ENCODE data around the gene ERBB4. TPM values are rescaled to one million over a fixed set of nuclear protein-coding genes. Genes with fewer than 3 reads are reported as not detected.

ERBB4 gene
- total and polyA plus RNA-seq, 2 of the 8 experiments (the other 6 are each of a cell fraction or from before 2014, with no cell fraction given): 0.34 to 1.3 TPM

DNA sequence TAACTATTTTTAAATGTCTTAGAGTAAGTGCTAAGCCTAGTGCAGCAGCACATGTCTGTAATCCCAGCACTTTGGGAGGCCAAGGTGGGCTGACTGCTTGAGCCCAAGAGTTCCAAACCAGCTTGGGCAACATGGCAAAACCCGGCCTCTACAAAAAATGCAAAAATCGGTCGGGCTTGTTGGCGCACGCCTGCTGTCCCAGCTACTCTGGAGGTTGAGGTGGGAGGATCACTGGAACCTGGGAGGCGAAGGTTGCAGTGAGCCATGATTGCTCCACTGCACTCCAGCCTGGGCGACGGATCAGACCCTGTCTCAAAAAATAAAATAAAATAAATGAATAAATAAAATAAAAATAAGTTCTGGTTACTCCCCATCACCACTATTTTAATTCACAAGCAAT is 783.4 kb downstream of the ERBB4 start (continued):
- TF ChIP-seq, protein P1, sequence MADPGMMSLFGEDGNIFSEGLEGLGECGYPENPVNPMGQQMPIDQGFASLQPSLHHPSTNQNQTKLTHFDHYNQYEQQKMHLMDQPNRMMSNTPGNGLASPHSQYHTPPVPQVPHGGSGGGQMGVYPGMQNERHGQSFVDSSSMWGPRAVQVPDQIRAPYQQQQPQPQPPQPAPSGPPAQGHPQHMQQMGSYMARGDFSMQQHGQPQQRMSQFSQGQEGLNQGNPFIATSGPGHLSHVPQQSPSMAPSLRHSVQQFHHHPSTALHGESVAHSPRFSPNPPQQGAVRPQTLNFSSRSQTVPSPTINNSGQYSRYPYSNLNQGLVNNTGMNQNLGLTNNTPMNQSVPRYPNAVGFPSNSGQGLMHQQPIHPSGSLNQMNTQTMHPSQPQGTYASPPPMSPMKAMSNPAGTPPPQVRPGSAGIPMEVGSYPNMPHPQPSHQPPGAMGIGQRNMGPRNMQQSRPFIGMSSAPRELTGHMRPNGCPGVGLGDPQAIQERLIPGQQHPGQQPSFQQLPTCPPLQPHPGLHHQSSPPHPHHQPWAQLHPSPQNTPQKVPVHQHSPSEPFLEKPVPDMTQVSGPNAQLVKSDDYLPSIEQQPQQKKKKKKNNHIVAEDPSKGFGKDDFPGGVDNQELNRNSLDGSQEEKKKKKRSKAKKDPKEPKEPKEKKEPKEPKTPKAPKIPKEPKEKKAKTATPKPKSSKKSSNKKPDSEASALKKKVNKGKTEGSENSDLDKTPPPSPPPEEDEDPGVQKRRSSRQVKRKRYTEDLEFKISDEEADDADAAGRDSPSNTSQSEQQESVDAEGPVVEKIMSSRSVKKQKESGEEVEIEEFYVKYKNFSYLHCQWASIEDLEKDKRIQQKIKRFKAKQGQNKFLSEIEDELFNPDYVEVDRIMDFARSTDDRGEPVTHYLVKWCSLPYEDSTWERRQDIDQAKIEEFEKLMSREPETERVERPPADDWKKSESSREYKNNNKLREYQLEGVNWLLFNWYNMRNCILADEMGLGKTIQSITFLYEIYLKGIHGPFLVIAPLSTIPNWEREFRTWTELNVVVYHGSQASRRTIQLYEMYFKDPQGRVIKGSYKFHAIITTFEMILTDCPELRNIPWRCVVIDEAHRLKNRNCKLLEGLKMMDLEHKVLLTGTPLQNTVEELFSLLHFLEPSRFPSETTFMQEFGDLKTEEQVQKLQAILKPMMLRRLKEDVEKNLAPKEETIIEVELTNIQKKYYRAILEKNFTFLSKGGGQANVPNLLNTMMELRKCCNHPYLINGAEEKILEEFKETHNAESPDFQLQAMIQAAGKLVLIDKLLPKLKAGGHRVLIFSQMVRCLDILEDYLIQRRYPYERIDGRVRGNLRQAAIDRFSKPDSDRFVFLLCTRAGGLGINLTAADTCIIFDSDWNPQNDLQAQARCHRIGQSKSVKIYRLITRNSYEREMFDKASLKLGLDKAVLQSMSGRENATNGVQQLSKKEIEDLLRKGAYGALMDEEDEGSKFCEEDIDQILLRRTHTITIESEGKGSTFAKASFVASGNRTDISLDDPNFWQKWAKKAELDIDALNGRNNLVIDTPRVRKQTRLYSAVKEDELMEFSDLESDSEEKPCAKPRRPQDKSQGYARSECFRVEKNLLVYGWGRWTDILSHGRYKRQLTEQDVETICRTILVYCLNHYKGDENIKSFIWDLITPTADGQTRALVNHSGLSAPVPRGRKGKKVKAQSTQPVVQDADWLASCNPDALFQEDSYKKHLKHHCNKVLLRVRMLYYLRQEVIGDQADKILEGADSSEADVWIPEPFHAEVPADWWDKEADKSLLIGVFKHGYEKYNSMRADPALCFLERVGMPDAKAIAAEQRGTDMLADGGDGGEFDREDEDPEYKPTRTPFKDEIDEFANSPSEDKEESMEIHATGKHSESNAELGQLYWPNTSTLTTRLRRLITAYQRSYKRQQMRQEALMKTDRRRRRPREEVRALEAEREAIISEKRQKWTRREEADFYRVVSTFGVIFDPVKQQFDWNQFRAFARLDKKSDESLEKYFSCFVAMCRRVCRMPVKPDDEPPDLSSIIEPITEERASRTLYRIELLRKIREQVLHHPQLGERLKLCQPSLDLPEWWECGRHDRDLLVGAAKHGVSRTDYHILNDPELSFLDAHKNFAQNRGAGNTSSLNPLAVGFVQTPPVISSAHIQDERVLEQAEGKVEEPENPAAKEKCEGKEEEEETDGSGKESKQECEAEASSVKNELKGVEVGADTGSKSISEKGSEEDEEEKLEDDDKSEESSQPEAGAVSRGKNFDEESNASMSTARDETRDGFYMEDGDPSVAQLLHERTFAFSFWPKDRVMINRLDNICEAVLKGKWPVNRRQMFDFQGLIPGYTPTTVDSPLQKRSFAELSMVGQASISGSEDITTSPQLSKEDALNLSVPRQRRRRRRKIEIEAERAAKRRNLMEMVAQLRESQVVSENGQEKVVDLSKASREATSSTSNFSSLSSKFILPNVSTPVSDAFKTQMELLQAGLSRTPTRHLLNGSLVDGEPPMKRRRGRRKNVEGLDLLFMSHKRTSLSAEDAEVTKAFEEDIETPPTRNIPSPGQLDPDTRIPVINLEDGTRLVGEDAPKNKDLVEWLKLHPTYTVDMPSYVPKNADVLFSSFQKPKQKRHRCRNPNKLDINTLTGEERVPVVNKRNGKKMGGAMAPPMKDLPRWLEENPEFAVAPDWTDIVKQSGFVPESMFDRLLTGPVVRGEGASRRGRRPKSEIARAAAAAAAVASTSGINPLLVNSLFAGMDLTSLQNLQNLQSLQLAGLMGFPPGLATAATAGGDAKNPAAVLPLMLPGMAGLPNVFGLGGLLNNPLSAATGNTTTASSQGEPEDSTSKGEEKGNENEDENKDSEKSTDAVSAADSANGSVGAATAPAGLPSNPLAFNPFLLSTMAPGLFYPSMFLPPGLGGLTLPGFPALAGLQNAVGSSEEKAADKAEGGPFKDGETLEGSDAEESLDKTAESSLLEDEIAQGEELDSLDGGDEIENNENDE (IDR thresholded peaks at IDR 0.05; ENCODE audit: insufficient replicate concordance, low read length): no peak
- TF ChIP-seq, protein P2, sequence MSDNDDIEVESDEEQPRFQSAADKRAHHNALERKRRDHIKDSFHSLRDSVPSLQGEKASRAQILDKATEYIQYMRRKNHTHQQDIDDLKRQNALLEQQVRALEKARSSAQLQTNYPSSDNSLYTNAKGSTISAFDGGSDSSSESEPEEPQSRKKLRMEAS (IDR thresholded peaks at IDR 0.05): no peak
- no peak for TF ChIP-seq SAP30 (IDR thresholded peaks at IDR 0.05; ENCODE audit: insufficient read depth, insufficient replicate concordance, low read length)
- TF ChIP-seq CHD1 (IDR thresholded peaks at IDR 0.05; ENCODE audit: low read depth, low read length): no peak
- TF ChIP-seq GTF2F1 (IDR thresholded peaks at IDR 0.05; ENCODE audit: borderline replicate concordance, low read depth, low read length): no peak
- TF ChIP-seq SIN3A (conservative IDR thresholded peaks at IDR 0.05 in 1 of 2, IDR thresholded peaks at IDR 0.05 in 1 of 2; ENCODE audit: low read depth in 1 of 2, low read length in 2 of 2): no peak
- TF ChIP-seq FOSL1 (IDR thresholded peaks at IDR 0.05; ENCODE audit: insufficient read depth, low read depth, low read length): no peak
- no peak for TF ChIP-seq CTCF (IDR thresholded peaks at IDR 0.05; ENCODE audit: control extremely low read depth in 1 of 3, insufficient read depth in 1 of 3, low read depth in 1 of 3, low read length in 3 of 3)
